AG04450 (cell line): ENCODE results near the gene CTXND1. TPM values are rescaled to one million over a fixed set of nuclear protein-coding genes. Genes with fewer than 3 reads are reported as not detected.
A peak's percentile ranks its signal among the peaks of the same experiment; 100 is the strongest.

Experiments used
- CTCF ChIA-PET: fragments of 300-600, 350-600 bp; formaldehyde crosslinking; extraction: SDS; loops from one replicate; lab custom pipeline; 2022; ENCODE audit warnings: antibody characterized with exemption, inconsistent platforms; lab: Charles Lee
- POLR2A ChIA-PET: fragments of 350-600 bp; formaldehyde crosslinking; extraction: SDS; loops from one replicate; lab custom pipeline; 2021; ENCODE audit warnings: antibody characterized with exemption, inconsistent platforms; lab: Yijun Ruan, JAX
- DNase-seq: peaks from one replicate; pipeline ENCODE4 v3.0.0-alpha.2; 2011; ENCODE audit warnings: low read depth, low spot score
- H3K27ac ChIP-seq: one replicate; pipeline ENCODE4 v1.5.1; 2012; ENCODE audit warnings: low read depth, low read length, control low read depth
- H3K27me3 ChIP-seq: one replicate; pipeline ENCODE4 v1.6.0; 2012; ENCODE audit warnings: low read length; ENCODE audit not compliant: control insufficient read depth, insufficient read depth
- H3K4me3 ChIP-seq: 2 replicates; pipeline ENCODE4 v1.5.1; 2011; ENCODE audit warnings: mild to moderate bottlenecking, low read depth, low read length, control low read depth
- H3K9me3 ChIP-seq: 2 replicates; pipeline ENCODE4 v1.5.1; 2012; ENCODE audit warnings: low read length; ENCODE audit not compliant: control insufficient read depth, insufficient read depth
- CTCF ChIP-seq: IDR thresholded peaks from 2 replicates; pipeline ENCODE4 v1.5.1; 2011; ENCODE audit warnings: low read depth, low read length, control low read depth, inconsistent platforms
- polyA plus RNA-seq: library from polyadenylated mRNA; depleted of rRNA; stranded (reverse); fragments of >200 nt; gene quantifications from 2 replicates; pipeline ENCODE4 v1.2.3, GENCODE V29; 2011

CTXND1 gene
- polyA plus RNA-seq, 1 experiment = not detected

- no peak for DNase-seq
- Histone ChIP-seq H3K4me3 (no peak overlapping the region), H3K9me3 (no peaks in the 10 kb centered on the region; the same call in 1 of the 2 replicates), H3K27ac (no peak overlapping the region), H3K27me3 (no peaks in the 10 kb centered on the region)
- ChIA-PET POLR2A (no interaction called here), CTCF (no interaction called here)
- no peak for TF ChIP-seq CTCF
Measured at GRCh38 chr15:80185152-80185551, 66.9 kb downstream of the CTXND1 start.

- POLR2A ChIA-PET = no interaction called here
Measured at GRCh38 chr15:80184554-80184953, 67.5 kb downstream of the CTXND1 start.

GRCh38 chr15:80183886-80184285, 68.1 kb downstream of the CTXND1 start:
- ChIA-PET POLR2A (no interaction called here), CTCF (interaction anchor here (0.9 kb wide), 1 partner anchor 51 kb away, joined by 3 read pairs; no protein-coding TSS in a partner anchor)
- no peak for DNase-seq
- peak; percentile 46 for TF ChIP-seq CTCF
- Histone ChIP-seq H3K9me3 (no peaks in the 10 kb centered on the region; the same call in 1 of the 2 replicates), H3K4me3 (no peak overlapping the region), H3K27me3 (no peaks in the 10 kb centered on the region), H3K27ac (no peak overlapping the region)

More at GRCh38 chr15:80184554-80184953, 67.5 kb downstream of the CTXND1 start:
- H3K9me3 ChIP-seq = no peaks in the 10 kb centered on the region; the same call in 1 of the 2 replicates
- CTCF ChIA-PET = interaction anchor here (0.9 kb wide), 1 partner anchor 50 kb away, joined by 3 read pairs; no protein-coding TSS in a partner anchor
- no peaks in the 10 kb centered on the region for H3K27me3 ChIP-seq
- TF ChIP-seq CTCF = no peak
- no peak for DNase-seq
- H3K4me3 ChIP-seq = no peak overlapping the region
- no peak overlapping the region for H3K27ac ChIP-seq

GRCh38 chr15:80183306-80183705, 68.7 kb downstream of the CTXND1 start:
- Histone ChIP-seq H3K4me3 (no peak overlapping the region), H3K27ac (peak overlapping the region; percentile 52), H3K9me3 (peaks cover 5% of the 10 kb centered on the region), H3K27me3 (no peaks in the 10 kb centered on the region)
- ChIA-PET POLR2A (no interaction called here), CTCF (no interaction called here)
- DNase-seq = no peak
- no peak for TF ChIP-seq CTCF

- Histone ChIP-seq H3K27me3 (no peaks in the 10 kb centered on the region), H3K9me3 (peaks cover 10% of the 10 kb centered on the region), H3K4me3 (no peak overlapping the region), H3K27ac (peak overlapping the region; percentile 52)
- CTCF ChIA-PET = no interaction called here
- POLR2A ChIA-PET = no interaction called here
- DNase-seq = peak; percentile 69
- no peak for TF ChIP-seq CTCF
Measured at GRCh38 chr15:80182611-80183261, 69.3 kb downstream of the CTXND1 start.
